Fibroblast of villous mesenchyme (primary cell): ENCODE measurements around the gene CCDC9. TPM values are rescaled to one million over a fixed set of nuclear protein-coding genes. Genes with fewer than 3 reads are reported as not detected.

Experiments
- DNase-seq: peaks from one replicate; pipeline ENCODE4 v3.0.0-alpha.2; 2010; ENCODE audit warnings: low read depth
- H3K4me3 ChIP-seq: 2 replicates; pipeline ENCODE4 v1.5.1; 2011; ENCODE audit warnings: low read depth, mild to moderate bottlenecking, low read length
- CTCF ChIP-seq: IDR thresholded peaks from 2 replicates; pipeline ENCODE4 v1.5.1; 2012; ENCODE audit warnings: low read depth, mild to moderate bottlenecking, low read length; ENCODE audit not compliant: insufficient read depth
- total RNA-seq: library from RNA; depleted of rRNA; stranded (reverse); fragments of >200 nt; gene quantifications from 2 replicates; pipeline ENCODE4 v1.2.3, GENCODE V29; 2012

The CCDC9 gene
- total RNA-seq, 1 donor: 7.3 TPM

- no peak for TF ChIP-seq CTCF
- H3K4me3 ChIP-seq: no peak overlapping the region
Observed at GRCh38 chr19:47236072-47236675, 20.2 kb upstream of the CCDC9 start.

GRCh38 chr19:47239152-47239551, 17.2 kb upstream of the CCDC9 start:
- TF ChIP-seq CTCF: no peak
- DNase-seq: no peak
- H3K4me3 ChIP-seq: peak overlapping the region; percentile 45

More at GRCh38 chr19:47236072-47236675, 20.2 kb upstream of the CCDC9 start:
- DNase-seq: no peak

- H3K4me3 ChIP-seq: no peak overlapping the region
- DNase-seq: peak; percentile 42
- TF ChIP-seq CTCF: no peak
Observed at GRCh38 chr19:47239610-47240296, 16.6 kb upstream of the CCDC9 start.

- no peak overlapping the region for H3K4me3 ChIP-seq
- no peak for TF ChIP-seq CTCF
- DNase-seq: no peak
Observed at GRCh38 chr19:47240556-47240955, 15.8 kb upstream of the CCDC9 start.

GRCh38 chr19:47240996-47241918, 15.1 kb upstream of the CCDC9 start:
- TF ChIP-seq CTCF: no peak
- H3K4me3 ChIP-seq: no peak overlapping the region
- DNase-seq: peak; percentile 72

- TF ChIP-seq CTCF: no peak
- no peak for DNase-seq
- H3K4me3 ChIP-seq: no peak overlapping the region
Observed at GRCh38 chr19:47241919-47242577, 14.3 kb upstream of the CCDC9 start.
